Neural progenitor cell (in vitro differentiated cells): ENCODE measurements around the gene CLK1.

ENCODE experiments used
- CTCF ChIP-seq: fragments of 200-600 bp; sonication (generic); IDR thresholded peaks from 2 replicates; pipeline ENCODE4 v1.5.1; 2017; ENCODE audit warnings: antibody characterized with exemption, mild to moderate bottlenecking
- EZH2 ChIP-seq: fragments of 200-600 bp; sonication (generic); IDR thresholded peaks from 2 replicates; pipeline ENCODE4 v1.6.1; 2017; ENCODE audit warnings: antibody characterized with exemption, mild to moderate bottlenecking, moderate library complexity
- EZH2phosphoT487 ChIP-seq: fragments of 200-600 bp; sonication (generic); IDR thresholded peaks from 2 replicates; pipeline ENCODE4 v1.6.1; 2017; ENCODE audit warnings: antibody characterized with exemption

GRCh38 chr2:200845669-200846325 lies 18.7 kb downstream of the CLK1 start:
- TF ChIP-seq CTCF (no peak), EZH2 (no peak), EZH2phosphoT487 (no peak)
